ENCODE measurements around the gene KSR1.

KSR1 gene

DNA sequence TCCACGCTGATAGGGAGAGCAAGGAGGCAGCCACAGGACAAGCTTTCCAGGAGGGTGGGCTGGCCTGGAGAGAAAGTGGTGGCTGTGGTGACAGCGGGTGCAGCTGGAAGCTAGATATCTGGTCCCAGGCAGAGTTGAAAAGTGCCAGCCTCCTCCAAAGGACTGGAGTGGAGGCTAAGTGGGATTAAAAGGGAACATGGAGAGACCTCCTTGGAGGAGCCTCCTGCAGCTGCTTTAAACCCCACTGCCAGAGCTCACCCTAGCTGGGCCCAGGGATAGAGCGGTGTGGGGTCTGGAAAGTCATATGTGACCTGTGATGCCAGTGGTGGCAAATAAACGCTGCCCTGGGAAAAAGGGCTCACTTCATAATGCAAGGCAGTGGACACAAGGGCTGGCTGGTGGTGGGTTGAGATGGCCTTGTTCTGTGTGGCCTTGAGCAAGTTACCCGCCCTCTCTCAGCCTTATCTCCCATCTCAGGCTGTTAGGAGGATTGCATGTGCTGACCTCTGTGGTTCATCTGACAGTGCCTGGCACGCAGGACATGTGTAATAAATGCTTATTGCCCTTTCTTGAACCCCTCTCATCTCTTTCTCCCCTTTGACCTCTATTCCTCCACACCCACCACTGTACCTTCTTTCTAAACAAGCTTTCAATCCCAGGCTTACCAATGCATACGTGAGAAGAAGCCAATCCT lies 113.8 kb downstream of the KSR1 start:
- no peak for DNase-seq (ENCODE audit: low read depth)

DNA sequence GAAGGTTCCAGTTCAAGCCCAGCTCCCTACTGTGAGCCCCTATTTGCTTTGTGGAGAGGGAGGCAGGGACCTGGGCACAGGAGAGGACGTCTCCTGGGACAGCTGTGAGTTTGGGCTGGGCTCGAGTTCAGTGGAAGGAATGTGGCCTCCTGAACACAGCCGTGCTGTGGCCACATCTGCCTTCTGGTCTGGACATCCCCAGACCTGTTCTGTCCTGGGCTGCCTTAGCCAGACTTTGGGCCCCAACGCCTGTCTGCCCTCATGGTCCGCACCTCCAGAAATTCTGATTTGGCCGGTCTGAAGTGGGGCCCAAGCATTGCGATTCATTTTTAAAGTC lies 114.3 kb downstream of the KSR1 start:
- no peak for DNase-seq (ENCODE audit: low read depth)

DNA sequence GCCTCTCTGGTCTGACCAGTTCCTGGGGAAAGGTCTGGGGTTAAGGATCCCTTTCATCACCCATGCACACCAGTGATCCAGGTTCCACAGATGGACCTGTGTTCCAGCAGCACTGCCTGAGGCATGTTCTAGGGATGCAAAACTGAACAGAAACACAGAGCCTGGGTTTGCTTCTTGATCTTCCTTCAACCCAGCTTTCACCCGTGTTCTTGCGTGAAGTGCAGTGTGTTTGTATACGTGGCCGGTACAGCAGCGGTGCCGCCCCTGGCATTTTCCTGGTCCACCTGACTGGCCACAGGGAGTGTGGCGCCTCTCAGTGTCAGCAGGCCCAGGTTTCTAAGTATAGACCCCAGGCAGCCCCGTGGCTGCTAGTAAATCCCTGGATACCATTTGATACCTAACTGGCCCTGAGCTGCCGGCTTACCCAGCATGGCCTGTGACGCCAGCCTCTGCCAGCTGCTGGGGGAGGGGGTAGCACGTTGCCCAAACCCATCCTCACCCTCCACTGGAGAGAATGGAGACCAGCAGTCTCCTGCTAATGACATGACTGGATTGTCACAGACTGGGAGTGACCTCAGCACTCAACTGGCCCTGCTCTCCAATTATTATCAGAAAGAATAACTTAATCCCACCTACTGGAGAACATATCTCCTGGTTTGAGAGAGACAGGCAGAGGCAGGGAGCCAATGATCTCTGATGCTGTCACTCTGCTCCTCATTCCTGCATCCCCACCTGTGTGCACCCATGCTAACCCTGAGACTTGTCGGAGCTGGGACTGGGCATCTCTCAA lies 115.5 kb downstream of the KSR1 start:
- DNase-seq (ENCODE audit: low read depth) = no peak

DNA sequence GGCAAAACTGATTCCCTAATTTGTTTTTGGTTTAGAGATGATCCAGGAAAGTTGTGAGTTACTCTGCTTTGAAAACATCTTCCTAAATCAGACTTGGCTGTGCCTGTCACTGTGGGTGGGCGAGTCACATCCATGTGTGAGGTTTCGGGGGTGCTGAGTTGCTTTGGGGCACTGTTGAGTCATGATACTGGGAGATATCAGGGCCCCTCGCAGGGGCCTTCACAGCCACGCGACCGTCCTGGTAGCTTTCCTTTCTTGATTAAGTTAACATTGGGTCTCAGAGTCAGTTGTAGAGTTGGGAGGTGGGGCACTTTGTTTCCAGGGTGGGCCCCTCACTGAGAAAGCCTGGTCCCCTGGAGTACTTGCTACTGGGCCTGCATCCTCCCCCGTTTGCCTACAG lies 116.4 kb downstream of the KSR1 start:
- DNase-seq (ENCODE audit: low read depth) = no peak

- DNase-seq (ENCODE audit: low read depth) = no peak
Measured at GRCh38 chr17:27573548-27573947, 117.3 kb downstream of the KSR1 start.

GRCh38 chr17:27573971-27574525 lies 117.8 kb downstream of the KSR1 start:
- DNase-seq (ENCODE audit: low read depth) = no peak

- no peak for DNase-seq (ENCODE audit: low read depth)
Measured at GRCh38 chr17:27575096-27575911, 119.1 kb downstream of the KSR1 start.

DNA sequence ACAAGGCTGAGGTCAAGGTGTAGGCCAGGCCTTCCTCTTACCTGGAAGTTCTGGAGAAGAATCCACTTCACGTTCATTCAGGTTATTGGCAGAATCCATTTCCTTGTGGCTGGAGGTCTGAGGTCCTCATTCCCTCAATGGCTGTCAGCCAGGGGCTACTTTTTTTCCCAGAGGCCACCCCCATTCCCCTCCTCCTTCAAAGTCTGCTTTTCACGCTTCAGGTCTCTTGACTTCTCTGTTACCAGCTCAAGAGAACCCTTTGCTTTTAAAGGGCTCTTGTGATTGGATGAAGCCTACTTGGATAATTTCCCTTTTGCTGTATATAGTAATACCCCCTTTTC lies 119.6 kb downstream of the KSR1 start:
- DNase-seq (ENCODE audit: low read depth) = no peak

DNA sequence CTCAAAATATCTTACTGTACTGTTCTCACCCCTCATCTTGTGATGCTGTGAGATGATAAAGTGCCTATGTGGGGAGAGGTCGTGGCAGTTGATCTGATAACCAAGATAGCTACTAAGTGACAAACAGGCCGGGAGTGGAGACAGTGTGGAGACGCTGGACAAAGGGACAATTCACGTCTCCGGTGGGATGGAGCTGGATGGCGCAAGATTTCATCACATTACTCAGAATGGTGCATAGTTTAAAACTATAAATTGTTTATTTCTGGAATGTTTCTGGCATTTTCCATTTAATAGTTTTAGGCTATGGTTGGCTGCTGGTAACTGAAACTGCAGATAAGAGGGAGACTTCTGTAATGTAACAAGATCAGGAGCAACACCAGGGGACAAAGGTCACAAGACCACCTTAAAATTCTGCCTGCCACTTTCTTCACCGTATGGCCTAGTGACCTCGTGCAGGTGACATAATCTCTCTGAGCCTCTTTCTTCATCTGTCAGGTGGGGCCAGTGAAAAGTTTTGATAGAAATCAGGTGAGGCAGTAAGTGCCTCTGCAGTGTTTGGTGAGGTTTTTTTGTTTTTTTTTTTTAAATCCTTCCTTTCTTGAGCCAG lies 120.3 kb downstream of the KSR1 start:
- DNase-seq (ENCODE audit: low read depth) = no peak

DNA sequence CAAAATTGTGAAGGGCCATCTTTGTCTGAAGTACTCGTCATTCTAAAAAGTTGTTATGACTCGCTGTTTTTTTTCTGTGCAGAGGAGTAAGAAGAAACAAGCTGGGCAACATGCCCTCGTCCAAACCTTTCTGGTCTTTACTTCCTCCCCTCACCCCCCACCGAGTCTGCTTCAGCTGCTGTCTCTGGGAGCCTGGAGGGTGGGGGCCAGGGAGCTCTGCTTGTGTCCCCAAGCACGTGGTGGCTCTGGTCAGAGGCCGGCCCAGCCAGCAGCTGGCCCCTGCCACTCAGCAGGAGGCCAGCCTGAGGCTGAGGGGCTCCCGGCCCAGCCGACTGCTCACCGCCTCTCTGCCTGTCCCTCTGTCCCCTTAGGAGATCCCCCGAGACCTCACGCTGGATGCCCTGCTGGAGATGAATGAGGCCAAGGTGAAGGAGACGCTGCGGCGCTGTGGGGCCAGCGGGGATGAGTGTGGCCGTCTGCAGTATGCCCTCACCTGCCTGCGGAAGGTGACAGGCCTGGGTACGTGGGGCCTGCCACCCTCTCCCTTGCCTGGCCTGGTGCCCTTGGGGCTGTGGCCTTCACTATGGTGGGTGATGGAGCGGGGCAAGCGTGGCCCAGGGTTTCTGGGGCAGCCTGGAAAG lies 121.0 kb downstream of the KSR1 start:
- DNase-seq (ENCODE audit: low read depth) = no peak

DNA sequence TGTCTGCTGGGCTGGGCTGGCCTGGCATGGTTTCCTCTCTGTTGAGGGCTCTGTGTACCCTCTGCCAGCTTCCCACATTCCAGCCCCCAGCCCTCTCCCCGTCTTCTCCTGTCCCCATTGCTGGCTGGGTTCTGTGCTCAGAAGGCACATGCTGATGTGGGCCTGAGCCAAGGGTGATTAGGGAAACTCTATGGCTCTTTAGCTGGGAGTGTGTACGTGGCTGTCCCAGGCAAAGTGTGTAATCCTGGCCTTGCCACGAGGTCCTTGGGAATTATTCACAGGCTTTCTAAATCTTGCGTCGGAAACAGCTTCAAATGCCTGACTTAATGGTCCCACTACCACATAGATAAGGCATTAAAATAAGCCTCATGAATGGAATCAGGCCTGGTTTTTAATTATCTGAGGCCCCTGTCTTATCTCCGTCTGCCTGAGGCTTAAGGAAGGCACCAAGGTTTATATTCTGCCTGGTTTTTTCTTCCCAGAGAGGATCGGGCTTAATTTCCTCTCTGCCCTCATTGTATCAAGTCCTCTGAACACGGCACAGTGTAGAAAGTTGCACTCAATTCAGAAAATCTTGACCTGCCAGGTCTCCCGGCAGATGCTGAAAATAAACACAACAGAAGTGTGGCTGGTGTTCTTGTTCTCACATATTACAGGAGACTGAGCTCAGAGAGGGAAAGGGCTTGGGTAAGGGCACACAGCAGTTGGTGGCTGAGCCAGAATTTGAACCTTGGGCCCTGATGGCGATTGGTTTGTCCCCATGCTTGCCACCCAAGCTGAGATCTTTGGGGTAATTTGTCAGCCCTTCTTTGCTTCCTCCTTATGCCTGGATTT lies 121.9 kb downstream of the KSR1 start:
- DNase-seq (ENCODE audit: low read depth) = no peak

- DNase-seq (ENCODE audit: low read depth) = no peak
Measured at GRCh38 chr17:27578718-27579085, 122.5 kb downstream of the KSR1 start.

DNA sequence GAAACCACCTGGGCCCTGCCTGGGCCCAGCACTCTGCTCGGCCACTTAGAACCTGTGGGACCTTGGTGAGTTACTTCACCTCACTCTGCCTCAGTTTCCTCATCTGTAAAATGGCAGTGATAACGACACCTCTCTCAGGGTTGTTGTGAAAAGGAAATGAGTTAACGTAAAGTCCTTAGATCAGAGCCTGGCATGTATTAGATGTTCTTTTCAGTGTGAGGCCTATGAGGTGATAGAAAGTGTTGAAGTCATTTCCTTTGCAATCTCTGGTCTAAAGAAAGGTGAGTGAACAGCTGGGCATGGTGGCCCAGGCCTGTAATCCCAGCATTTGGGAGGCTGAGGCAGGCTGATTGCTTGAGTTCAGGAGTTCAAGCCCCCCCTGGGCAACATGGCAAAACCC lies 123.1 kb downstream of the KSR1 start:
- no peak for DNase-seq (ENCODE audit: low read depth)

GRCh38 chr17:27579897-27580321 lies 123.7 kb downstream of the KSR1 start:
- no peak for DNase-seq (ENCODE audit: low read depth)

DNA sequence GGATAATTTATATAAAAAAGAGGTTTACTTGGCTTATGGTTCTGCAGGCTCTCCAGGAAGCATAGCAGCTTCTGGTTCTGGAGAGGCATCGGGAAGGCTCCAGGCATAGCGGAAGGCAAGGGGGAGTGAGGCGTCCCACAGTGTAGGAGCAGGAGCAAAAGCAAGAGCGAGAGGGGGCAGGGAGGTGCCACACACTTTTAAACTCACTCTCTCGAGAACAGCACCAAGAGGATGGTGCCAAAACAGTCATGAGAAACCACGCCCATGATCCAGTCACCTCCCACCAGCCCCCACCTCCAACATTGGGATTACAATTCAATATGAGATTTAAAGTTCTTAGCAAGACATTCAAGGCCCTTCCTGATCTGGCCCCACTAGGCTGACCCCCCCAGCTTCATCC lies 124.8 kb downstream of the KSR1 start:
- DNase-seq (ENCODE audit: low read depth) = no peak

GRCh38 chr17:27582696-27583095 lies 126.4 kb downstream of the KSR1 start:
- DNase-seq (ENCODE audit: low read depth) = no peak

- DNase-seq (ENCODE audit: low read depth) = no peak
Measured at GRCh38 chr17:27585153-27585681, 129.0 kb downstream of the KSR1 start.

DNA sequence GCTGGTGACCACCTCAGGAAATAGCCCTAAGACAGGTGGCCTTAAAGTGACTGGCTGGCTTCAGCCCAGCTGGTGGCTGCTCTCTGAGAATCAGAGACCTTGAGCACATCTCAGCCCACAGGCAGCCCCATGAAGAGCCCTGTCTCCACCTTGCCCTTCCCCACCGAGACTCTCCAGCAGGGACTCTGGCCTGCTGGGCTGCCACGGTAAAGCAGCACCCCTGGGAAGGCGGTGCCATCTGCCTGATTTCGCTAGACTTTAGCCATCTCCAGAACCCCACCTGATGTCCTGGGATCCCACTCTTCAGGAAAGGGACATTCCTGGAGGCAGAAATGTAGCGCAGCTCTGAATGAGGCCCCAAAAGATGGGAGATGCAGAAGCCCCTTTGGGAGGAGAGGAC lies 129.5 kb downstream of the KSR1 start:
- DNase-seq (ENCODE audit: low read depth) = no peak

GRCh38 chr17:27586203-27586721 lies 130.0 kb downstream of the KSR1 start:
- no peak for DNase-seq (ENCODE audit: low read depth)

- DNase-seq (ENCODE audit: low read depth) = no peak
Measured at GRCh38 chr17:27588354-27588753, 132.1 kb downstream of the KSR1 start.
